ENCODE measurements around the gene TXNDC11.

The TXNDC11 gene

DNA sequence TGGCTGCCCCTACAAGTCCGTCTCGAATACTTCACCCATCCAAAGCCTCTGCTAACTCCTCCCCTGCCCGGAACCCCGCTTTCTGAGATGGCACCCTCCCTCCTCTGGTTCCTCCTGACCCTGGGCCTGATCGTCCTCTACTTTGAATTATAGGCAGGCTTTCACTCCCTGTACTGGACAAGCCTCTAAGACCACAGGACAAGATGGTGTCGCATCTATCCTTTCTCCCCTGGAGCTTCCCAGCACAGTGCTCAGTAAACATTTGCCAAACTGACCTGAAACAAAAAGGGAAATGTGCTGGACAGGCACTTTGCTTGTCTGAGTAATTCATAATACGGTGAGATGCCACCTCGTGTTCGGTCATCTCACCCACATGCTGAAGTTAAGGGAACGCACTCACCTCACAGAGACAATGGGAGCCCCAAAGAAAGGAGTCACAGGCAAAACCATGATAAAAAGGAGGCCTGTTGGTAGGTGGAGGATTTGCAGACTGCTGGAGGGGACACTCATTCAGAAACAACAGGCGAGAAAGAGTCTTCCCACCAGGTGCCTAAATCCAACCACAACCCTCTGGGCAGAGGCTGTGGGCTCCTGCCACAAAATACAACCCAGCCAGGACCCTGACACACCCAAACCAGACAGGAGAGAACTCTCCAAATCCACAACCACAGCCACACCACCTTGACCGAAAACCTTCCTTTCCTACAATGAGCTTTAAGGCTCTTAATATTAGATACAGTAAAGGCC lies 46.2 kb downstream of the TXNDC11 start:
- ChIA-PET POLR2A (no interaction called here), CTCF (interaction anchor here (1.1 kb wide), 1 partner anchor 19 kb away, joined by 3 read pairs; no protein-coding TSS in a partner anchor)
- no peak for DNase-seq (ENCODE audit: extremely low spot score)
- TF ChIP-seq, protein P1, sequence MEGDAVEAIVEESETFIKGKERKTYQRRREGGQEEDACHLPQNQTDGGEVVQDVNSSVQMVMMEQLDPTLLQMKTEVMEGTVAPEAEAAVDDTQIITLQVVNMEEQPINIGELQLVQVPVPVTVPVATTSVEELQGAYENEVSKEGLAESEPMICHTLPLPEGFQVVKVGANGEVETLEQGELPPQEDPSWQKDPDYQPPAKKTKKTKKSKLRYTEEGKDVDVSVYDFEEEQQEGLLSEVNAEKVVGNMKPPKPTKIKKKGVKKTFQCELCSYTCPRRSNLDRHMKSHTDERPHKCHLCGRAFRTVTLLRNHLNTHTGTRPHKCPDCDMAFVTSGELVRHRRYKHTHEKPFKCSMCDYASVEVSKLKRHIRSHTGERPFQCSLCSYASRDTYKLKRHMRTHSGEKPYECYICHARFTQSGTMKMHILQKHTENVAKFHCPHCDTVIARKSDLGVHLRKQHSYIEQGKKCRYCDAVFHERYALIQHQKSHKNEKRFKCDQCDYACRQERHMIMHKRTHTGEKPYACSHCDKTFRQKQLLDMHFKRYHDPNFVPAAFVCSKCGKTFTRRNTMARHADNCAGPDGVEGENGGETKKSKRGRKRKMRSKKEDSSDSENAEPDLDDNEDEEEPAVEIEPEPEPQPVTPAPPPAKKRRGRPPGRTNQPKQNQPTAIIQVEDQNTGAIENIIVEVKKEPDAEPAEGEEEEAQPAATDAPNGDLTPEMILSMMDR (IDR thresholded peaks at IDR 0.05; ENCODE audit: control extremely low read depth, extremely low read depth, low read depth, missing control alignments): no peak

- POLR2A ChIA-PET: no interaction called here
Observed at GRCh38 chr16:11692651-11693050, 50.0 kb downstream of the TXNDC11 start.

GRCh38 chr16:11692171-11692570 lies 50.5 kb downstream of the TXNDC11 start:
- TF ChIP-seq, protein P1 (IDR thresholded peaks at IDR 0.05; ENCODE audit: control extremely low read depth, extremely low read depth, low read depth, missing control alignments): no peak
- DNase-seq (ENCODE audit: extremely low spot score): no peak
- CTCF ChIA-PET: interaction anchor here (0.5 to 1.3 kb wide), 2 partner anchors 20 to 162 kb away, joined by 3 to 4 read pairs; no protein-coding TSS in a partner anchor
- POLR2A ChIA-PET: no interaction called here

More at GRCh38 chr16:11692651-11693050, 50.0 kb downstream of the TXNDC11 start:
- CTCF ChIA-PET: interaction anchor here (0.5 kb wide), 1 partner anchor 163 kb away, joined by 4 read pairs; no protein-coding TSS in a partner anchor
- TF ChIP-seq, protein P1 (IDR thresholded peaks at IDR 0.05; ENCODE audit: control extremely low read depth, extremely low read depth, low read depth, missing control alignments): no peak
- DNase-seq (ENCODE audit: extremely low spot score): no peak

DNA sequence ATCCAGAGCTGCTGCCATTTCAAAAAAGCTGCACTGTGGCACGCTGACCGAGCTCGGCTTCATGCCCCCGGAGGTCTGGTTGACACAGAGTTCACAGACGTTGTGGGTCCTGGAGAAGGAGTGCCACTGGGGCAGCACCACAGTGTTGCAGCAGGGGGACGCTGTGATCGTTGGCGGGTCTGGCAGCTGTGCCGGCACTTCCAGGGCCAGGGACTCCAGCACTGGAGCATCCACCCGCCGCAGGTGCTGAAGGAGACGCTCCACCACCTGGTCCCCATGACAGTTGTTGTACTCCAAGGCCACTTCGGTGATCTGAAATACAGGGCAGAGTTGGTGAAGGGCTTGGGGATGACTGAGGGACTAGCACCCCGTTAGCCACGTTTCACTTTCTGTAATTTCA lies 50.9 kb downstream of the TXNDC11 start:
- CTCF ChIA-PET: interaction anchor here (1.0 to 2.6 kb wide), 6 partner anchors 16 to 105 kb away, joined by 3 to 17 read pairs (median 4); partner anchors contain the start of gene ZC3H7A
- POLR2A ChIA-PET: no interaction called here
- TF ChIP-seq, protein P1 (IDR thresholded peaks at IDR 0.05; ENCODE audit: control extremely low read depth, extremely low read depth, low read depth, missing control alignments): no peak
- no peak for DNase-seq (ENCODE audit: extremely low spot score)

DNA sequence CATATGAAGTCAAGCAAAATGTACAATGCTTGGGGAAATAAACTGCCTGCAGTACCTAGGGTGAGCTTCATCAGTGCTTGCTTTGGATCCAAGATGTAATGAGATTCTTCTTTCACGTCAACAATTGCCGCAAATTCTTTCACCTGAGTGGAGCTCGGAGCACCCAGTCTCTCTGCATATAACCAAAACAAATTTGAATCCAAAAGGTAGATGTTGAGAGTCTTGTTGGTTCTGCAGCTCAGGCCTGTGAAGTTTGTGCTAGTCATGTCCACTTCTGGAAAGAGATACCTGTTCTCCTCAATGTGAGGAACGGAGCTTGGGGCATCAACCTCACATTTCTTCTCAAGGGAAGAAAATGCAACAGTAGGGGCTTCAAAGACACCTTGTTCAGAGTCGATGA lies 51.4 kb downstream of the TXNDC11 start:
- TF ChIP-seq, protein P1 (IDR thresholded peaks at IDR 0.05; ENCODE audit: control extremely low read depth, extremely low read depth, low read depth, missing control alignments): no peak
- ChIA-PET POLR2A (interaction anchor here (0.9 kb wide), 1 partner anchor 83 kb away, joined by 3 read pairs; no protein-coding TSS in a partner anchor), CTCF (interaction anchor here (1.0 to 2.6 kb wide), 9 partner anchors 11 to 159 kb away, joined by 3 to 17 read pairs (median 4); partner anchors contain the start of gene ZC3H7A)
- no peak for DNase-seq (ENCODE audit: extremely low spot score)

GRCh38 chr16:11689031-11689840 lies 53.4 kb downstream of the TXNDC11 start:
- POLR2A ChIA-PET: interaction anchor here (0.7 to 0.9 kb wide), 2 partner anchors 23 to 54 kb away, joined by 3 to 5 read pairs; partner anchors contain the start of gene TXNDC11
- CTCF ChIA-PET: interaction anchor here (0.6 to 2.6 kb wide), 18 partner anchors 9 to 293 kb away, joined by 3 to 17 read pairs (median 4); partner anchors contain the start of genes TXNDC11 and ZC3H7A
- DNase-seq (ENCODE audit: extremely low spot score): peak; percentile 70
- TF ChIP-seq, protein P1 (IDR thresholded peaks at IDR 0.05; ENCODE audit: control extremely low read depth, extremely low read depth, low read depth, missing control alignments): no peak

Data from GM10248 (cell line).